Stimulated activated CD4-positive, alpha-beta T cell treated with anti-CD3 and anti-CD28 coated beads, Interleukin-4, amount 100 ng/mL, for 48 hours (primary cell): Measurements from ENCODE around the gene UROC1.

Source experiments
- DNase-seq, 2 donors: peaks; one replicate each; pipeline ENCODE4 v3.0.0-alpha.2; 2020; ENCODE audit warnings: low read depth in 2 of 2

Gene UROC1

DNA sequence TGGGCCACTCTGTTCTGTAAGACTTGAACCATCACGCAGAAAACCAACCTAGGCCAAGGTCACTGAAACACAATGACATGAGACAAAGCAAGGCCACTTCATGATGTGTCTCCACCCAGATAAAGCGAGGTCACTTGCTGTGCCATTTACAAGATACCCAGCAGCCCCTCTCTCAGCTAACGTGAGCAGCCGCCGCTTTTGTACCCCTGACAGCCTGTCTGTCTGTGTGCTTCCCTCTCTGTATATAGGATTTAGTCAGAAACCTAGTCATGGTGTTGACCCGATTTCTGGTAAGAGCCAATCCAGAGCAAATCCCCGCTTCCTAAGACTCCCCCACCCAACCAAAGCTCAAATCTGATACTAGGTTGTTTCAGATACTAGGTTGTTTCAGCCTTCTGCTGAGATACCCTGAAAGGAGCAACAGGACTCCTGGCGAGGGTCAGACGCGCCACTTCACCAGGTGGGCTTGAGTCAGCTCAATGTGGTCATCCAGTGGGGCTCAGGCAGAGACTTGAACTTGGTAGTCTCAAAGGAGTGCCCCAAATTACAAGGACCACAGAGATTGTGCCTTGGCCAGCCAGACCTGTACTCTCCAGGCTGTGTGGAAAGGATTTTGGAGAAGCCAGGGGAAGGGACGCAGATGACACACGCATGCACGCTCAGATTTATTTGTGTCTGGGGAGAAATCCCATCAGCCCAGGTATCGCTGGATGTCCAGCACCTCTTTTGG is 38.8 kb downstream of the UROC1 start:
- DNase-seq, result no peak

DNA sequence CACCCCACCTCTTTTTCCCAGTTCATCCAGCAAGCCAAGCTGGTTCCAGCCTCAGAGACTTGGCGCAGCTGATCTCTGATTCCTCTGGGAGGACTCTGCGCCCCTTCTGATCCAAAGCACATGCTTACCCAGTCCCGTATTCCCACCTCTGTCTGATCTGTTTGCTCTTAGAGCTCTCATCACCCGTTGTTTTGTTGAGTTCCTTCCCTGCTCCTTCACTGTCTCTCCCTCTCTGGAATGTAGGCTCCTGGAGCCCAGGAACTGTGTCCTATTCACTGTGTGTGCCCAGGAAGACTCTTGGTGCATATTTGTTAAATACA is 40.6 kb downstream of the UROC1 start:
- no peak for DNase-seq

DNA sequence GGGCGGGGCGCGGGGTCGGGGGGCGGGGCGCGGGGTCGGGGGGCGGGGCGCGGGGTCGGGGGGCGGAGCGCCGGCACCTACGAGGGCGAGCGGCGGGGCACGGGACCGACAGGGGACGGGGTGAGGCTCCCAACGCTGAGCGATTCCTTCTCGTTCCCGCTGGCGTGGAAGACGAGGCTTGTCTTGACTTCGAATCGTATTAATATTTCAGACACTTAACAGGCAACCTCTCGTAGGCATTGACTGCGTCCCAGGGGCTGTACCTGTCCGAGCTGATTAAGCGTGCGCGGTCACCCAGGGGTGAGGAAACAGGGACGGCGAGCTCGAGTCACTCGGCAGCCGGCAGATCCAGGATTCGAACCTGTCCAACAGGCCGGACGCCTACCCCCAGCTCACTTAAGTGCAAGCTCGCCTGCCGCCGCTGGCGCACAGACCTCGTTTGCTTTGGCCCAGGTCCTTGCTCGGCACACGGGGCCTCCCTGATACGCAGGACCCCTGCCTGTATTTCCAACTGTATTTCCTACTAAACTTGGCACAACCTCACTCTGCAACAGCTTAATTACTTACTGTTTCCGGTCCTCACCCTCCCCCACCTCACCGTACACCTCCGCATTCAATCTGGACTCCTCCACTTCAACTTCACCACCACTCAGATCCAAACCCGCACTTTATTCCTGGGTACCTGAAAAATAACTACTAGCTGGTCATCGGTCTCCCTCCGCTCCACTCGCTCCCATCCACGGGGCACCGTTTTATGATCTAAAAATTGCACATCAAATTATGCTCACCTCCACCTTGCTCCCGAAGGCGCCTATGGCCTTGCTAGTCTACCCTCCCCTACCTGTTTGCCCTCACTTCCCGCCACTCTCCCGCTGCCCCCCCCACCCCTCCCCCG is 41.2 kb downstream of the UROC1 start:
- DNase-seq, result no peak

DNA sequence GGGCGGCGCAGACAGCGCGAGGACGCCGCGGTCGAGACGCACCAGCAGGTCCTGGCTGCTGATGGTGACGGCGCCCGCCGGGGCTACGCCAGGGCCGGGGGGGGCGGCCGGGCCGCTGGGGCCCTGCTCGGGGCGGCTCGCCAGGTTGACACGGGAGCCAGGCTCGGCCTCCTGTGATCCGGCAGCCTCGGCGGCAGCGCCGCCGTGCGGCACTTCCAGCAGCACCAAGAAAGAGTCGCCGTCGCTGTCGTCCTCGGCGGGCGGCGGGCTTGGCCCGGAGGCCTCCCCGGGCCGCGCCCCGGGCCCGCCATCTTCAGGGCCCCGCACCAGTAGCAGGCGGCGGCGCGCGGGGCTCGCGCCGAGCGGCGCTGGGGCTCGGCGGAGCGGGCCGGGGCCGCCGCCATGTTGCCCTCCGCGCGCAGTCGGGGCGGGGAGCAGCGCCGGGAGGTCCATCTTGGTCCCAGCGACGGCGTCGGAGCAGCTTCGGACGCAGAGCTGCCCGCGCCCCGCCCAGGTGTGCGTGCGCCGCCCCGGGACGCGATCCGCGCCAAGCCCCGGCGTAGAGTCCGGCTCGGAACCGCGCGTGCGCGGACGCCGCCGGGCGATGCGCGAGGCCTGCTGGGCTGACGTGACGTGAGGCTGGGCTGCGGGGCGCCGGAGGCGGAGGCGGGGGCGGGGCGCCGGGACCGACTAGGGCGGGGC is 42.0 kb downstream of the UROC1 start, which contains the start of gene ZXDC:
ZXDC (minus strand) TSS at position 479 of the 702 bp plus-strand sequence; CDS start at position 453, 26 bp downstream.
- peak; percentile 86 to 89 for DNase-seq

DNA sequence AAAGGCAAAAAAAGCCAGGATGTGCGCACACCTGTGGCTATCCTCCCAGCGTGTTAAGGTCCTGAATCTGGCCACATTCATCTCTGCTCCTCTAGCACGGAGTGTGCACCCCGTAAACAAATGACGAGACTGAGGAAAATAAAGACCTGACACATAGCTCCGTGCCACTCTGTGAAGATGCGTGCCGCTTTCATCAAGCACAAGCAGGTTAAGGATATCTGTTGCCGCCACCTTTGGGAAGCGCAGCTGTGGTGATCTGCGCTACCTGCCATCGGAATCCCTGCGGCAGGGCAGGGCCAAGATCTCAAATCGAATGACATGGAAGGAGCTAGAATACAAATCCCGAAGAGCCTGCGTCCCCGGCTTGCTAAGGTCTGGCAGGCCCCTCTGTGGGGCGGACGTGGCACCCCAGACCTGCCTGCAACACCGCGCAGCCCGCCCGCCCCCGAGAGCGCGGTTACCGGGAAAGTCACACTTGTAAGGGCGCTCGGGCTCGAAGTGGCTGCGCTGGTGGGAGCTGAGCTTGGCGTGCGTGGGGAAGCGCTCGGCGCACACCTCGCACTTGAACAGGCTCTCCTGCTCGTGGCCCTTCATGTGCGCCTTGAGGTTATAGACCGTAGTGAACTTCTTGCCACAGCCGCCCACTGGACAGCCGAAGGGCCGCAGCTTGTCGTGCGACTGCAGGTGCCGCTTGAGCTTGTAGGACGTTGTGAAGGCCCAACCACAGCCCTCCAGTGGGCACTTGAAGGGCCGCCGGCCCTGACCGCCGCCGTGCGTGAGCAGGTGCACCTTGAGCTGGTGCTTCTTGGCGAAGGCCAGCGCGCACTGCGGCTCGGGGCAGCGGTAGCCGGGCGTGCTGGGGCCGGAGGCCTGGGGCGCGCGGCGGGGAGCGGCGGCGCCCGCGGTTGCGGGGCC is 42.8 kb downstream of the UROC1 start:
- DNase-seq, result peak; percentile 19 to 20

DNA sequence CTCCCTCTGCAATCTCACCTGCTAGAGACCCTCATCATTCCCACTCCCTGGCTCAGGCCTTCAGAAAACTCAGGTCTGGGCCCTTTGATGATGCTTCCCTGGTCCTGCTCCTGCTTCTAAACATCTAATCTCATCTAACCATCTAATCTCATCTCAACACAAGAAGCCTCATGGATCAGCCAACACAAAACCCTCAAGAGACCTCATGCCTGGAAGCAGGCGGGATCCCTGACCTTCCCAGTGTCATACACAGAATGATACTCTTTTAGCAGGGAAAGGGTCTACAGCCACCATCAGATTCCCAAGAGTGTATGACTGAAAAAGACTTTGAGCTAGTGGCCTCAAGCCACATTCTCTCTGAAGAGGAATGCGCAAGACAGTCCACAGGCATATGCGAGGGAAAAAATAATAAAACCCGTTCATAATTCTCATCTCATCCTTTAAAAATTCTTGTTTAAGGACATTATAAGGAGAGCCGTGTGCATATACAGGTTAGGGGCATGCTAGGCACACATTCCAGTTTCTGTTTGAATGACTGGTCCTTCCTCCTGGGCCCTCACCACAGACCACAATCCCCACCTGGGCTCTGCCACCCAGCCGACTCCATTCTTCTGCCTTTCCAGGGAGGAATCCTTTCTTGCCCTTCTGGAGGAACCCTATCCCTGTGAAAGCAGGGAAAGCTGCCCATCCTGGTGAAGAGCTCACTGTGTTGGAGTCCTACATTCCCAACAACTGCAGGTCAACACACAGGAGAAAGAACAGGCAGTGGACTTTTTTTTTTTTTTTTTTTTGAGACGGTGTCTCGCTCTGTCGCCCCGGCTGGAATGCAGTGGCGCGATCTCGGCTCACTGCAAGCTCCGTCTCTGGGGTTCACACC is 44.0 kb downstream of the UROC1 start:
- DNase-seq, result no peak

DNA sequence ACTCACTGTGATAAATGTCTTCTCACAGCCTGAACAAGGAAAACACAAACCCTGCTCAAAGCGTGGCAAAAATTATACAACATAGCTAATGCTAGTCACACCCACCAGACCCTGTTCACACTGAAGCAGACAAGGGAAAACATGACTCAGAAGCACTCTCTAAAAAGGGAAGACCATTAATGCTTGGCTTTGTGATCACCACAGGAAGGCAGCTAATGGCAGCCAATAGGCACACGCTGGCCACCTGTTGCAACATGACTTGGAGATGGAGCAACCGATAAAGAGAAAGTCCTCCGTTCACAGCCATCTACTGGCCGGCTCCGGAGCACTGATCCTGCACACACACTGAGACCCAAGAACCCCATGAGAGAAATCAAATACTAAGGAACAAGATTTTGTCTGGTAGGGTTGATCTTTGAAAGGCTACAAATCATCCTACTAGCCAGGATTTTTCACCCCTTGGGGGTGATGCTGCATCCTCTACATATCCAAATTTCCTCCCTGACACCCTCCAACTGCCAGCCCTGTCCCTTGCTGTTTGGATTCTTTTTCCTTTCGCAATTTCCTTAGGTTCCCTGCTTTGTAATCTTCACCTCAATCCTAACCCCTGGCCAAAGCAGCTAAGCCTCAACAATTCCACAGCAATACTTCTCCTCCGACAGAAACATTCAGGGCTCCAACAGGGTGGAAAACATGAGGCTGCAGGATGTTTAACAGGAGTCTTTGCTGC is 45.1 kb downstream of the UROC1 start:
- DNase-seq, result no peak

DNA sequence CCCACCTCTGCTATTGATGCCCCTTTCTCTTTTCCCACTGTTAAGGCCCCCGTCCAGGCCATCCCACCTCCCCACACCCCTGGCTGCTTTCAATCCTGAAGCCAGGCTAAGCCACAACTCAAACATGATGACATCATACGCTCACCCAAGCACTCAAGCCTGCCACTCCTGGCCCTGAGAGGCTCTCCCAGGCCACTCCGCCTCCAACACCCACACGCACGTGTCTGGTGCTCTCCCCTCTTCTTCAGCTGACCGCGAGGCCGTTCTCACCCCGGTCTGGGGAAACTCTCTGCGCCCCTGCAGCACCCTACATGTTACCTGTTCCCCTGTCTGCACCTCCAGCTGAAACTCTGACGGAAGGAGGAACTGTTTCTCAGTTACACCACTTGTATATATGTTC is 48.1 kb downstream of the UROC1 start:
- DNase-seq, result no peak

DNA sequence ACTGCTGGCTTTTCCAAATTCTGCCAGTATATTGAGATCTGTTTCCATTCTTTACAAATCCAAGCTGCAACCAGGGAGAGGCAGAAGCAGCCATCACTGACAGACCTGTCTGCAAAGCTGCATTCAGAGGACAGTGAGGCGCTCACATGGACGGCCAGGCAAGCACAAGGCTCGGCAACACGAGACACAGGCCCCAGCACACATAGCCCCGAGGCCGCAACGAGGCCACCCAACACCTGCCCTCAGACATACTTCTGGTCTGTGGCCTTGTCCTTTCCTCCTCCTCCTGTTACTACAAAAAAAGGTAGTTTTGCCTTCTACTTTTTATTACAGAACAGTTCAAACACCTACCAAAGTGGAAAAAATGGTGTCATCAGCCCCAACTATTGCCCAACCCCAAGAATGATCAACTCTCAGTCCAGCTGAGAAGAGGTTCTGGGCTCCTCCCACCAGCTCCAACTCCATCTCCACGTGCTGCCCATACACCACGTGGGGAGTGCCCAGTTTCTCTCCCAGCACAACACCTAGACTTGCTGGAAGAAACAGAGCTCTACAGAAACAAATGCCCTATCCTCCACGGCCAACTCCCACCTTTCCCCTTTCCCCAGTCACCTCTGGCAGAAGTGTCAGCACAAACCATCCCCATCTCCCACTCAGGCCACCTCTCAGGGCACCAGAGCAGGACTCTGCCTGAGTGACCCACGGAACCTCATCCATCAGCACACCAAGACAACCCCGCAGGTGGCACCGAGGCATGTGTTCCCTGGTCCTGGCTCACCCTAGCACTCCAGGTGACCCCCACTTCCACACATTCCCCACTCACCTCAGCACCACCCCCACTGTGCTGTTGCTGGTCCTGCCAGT is 49.3 kb downstream of the UROC1 start:
- no peak for DNase-seq

DNA sequence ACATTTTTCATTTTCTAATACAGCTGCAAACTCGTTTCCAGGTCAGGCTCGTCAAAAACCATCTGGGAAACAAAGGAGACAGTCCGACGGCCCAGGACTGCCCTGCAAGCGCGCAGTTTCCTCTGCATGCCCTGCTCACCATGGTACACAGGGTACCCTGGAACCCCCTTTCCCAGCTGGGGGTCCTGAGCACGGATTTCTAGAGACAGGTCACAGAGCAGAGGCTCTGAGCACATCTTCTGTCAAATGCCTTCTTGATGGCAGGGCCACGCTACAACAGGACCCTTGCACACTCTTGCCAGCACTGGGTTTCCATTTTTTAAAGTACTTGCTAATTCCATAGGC is 50.0 kb downstream of the UROC1 start:
- no peak for DNase-seq

DNA sequence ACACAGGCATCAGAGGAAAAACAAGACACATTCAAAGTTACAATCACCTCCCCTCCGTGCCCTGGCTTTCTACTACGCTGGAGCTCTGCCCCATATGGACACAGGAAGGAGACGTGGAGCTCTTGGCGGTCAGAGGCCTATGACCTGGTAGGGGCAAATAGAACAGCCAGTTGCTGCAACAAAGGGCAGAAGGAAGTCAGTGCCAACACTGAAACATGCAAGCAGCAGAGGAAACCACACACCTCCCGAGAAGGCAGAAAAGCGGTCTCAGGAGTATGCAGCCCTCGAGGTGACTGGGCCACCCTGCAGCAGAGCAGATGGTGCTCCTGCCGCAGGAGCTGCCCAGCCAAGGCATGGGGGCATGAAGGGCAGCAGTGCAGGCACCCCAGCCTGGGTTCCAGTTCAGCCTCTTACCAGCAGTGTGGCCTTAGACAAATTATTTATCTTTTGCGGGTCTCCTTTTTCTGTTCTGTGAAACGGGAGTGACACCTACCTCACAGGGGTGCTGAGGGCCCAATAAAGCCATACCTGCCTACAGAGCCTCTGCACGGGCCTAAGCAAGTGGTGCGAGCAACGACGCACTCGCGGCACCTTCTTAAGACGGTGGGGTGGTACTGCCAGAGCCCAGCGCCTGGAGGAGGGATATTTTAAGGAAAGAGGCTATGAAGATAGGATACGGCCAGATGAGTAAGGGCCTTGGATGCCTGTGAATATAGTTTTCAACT is 50.5 kb downstream of the UROC1 start:
- no peak for DNase-seq

DNA sequence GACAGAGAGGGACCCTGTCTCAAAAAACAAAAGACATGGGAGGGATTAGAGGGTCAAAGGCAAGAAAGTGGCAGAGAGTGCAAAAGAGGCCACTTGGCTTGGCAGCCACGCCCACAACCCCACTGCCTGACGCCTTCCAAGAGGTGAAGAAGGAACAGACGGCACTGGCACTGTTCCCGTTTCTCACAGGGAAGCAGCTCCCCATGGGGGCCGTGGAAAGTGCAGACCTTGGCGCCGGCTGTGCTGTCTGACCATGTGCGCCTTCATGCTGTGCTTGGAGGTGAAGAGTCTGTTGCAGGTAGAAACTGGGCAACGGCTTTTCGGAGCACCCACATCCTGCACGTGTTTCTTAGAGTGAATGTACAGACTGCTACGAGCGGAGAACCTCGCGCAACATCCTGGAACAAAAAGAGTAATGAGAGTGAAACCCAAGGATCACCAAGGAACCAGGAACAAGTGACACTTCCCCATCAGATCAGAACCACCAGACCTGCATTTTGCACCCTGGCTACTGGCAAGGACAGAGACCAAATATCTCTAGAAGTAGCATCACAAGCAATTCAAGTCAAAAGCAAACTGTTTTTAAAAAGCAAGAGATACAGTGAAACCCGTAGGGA is 51.5 kb downstream of the UROC1 start:
- no peak for DNase-seq

DNA sequence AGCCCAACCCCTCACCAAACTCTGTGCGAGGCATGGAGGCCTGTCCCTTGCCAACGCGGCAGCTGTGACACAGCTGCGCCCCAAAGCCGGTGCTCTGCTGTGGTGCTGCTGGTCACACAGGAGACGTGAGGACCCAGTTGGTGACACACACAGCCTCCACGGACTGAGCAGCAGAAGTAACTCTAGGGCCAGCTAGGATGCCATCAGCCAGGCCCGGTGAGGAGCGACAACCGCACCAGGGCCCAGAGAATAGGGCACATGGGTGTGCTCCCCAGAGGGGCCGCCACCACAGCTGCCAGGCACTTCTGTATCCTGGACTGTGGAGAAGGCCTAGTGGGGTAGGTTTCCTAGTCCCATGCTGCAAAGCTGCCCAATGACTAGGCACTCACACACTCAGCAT is 52.6 kb downstream of the UROC1 start:
- no peak for DNase-seq

DNA sequence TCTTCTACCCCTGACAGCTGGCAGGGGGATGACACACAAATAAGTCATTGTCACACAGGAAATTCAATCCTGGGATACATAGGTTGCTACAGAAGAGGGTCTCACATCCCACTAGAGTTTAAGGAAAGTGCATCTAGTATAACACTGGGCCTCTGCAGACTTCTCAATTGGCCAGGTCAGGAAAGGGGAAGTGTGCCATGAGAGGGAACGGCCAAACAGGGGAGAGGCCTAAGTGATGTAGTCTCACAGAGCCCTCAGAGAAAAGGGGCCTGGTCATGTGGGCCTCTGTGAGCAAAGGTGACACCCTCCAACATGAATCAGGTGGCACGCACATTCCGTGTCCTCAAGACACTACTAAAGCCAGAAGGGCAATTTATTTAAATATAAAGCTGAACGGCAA is 53.1 kb downstream of the UROC1 start:
- DNase-seq, result no peak

DNA sequence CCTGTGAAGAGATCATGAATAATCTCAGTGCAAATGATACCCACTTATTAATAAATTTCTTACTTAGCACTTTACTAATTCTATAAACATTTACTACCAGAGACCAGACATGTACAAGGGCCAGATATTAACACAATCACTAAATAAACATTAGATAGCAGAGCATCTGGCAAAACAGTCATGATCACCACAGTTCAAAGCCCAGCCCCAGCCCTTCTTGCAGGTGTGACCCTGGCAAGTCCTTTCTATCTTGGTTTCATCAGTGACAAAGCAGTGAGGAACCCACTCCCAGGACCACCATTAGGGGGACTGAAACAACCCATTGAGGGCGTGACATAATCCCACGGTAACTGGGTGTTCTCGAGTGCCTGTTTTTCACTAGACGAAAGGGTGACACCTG is 53.5 kb downstream of the UROC1 start:
- DNase-seq, result no peak

DNA sequence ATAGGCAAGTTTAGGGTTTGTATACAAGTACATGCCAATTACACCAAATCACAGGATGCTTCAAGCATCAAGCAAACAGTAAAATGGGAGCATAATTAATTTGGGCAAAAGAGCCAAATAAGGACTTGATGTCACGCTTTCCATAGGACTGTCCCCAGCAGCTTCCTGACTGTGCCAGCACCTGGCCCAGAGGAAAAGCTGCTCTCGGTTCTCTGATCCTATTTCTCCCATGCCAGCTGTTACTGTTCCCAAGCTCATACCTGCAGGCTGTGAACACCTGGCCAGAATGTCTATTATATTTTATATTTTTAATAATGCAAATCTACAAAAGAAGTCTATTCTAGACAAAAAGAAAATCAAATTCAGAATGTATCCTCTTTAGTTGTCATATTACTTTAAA is 54.1 kb downstream of the UROC1 start:
- no peak for DNase-seq

DNA sequence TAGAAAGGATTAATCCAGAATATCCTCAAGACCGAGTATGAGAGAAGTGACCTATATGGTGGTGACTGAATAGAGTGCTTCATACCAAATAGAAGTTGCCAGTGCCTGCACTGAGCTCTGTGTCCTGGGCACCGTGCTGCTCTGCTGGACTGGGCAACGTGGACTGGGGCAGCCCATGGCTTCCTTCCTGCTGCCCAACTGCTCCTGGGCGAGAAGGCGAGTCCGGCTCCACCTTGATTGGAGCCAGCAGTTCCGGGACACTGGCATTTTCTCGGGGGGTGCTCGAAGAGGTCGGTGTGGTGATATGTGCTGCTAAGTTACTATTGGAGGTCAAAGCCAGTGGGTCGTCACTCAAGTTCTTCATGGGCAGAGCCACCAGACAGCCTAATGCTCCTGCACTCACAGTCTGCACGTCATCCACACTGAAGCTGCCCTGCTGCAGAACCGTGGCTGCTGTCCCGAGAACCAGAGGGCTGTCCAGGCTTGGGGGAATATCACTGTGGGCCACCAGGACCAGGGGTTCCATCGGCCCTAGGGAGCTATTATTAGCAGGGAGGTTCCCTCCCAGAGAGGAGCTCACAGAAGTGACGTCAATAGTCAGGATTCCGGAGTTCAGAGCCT is 56.0 kb downstream of the UROC1 start:
- no peak for DNase-seq
